Lung (tissue), 12 donors: ENCODE measurements around the gene RBPJ. TPM values are rescaled to one million over a fixed set of nuclear protein-coding genes. Genes with fewer than 3 reads are reported as not detected.

Source experiments
- ATAC-seq: fragments of 200-7000 bp; cut with Tn5 transposase; one replicate; pipeline ENCODE4 v1.9.1; 2020; ENCODE audit warnings: moderate number of reproducible peaks; ENCODE audit not compliant: insufficient read depth, low FRiP score
- DNase-seq, 3 donors: peaks; one replicate each; pipeline ENCODE4 v3.0.0-alpha.2; 2013 to 2017
- H3K27ac ChIP-seq, 2 donors: one replicate each; pipeline ENCODE4 v1.5.1; 2013; ENCODE audit warnings: mild to moderate bottlenecking in 2 of 2, moderate library complexity in 2 of 2, control low read depth in 1 of 2, inconsistent platforms in 1 of 2, low read depth in 1 of 2, low read length in 1 of 2
- H3K27me3 ChIP-seq, 3 donors: one replicate each; pipeline ENCODE4 v1.5.1; 2013; ENCODE audit warnings: low read length in 2 of 3; ENCODE audit not compliant: control insufficient read depth in 3 of 3, insufficient read depth in 3 of 3
- H3K36me3 ChIP-seq, 4 donors: one replicate each; pipeline ENCODE4 v1.5.1; 2013; ENCODE audit warnings: low read length in 4 of 4, mild to moderate bottlenecking in 1 of 4, moderate library complexity in 1 of 4; ENCODE audit not compliant: control insufficient read depth in 4 of 4, insufficient read depth in 4 of 4
- H3K4me1 ChIP-seq, 5 donors: one replicate each; pipeline ENCODE4 v1.5.1; 2013; ENCODE audit warnings: low read length in 5 of 5, mild to moderate bottlenecking in 2 of 5, moderate library complexity in 1 of 5; ENCODE audit not compliant: control insufficient read depth in 5 of 5, insufficient read depth in 5 of 5
- H3K4me3 ChIP-seq: one replicate; pipeline ENCODE4 v1.5.1; 2013; ENCODE audit warnings: mild to moderate bottlenecking, control low read depth, moderate library complexity
- H3K9ac ChIP-seq, 2 donors: one replicate each; pipeline ENCODE4 v1.5.1; 2013; ENCODE audit warnings: low read length in 2 of 2, control low read depth in 1 of 2; ENCODE audit not compliant: insufficient read depth in 1 of 2
- H3K9me3 ChIP-seq, 4 donors: one replicate each; pipeline ENCODE4 v1.5.1; 2013; ENCODE audit warnings: low read length in 3 of 4, mild to moderate bottlenecking in 1 of 4, moderate library complexity in 1 of 4; ENCODE audit not compliant: control insufficient read depth in 4 of 4, insufficient read depth in 3 of 4
- CTCF ChIP-seq: IDR thresholded peaks from 2 replicates; pipeline ENCODE4 v1.5.1; 2012; ENCODE audit warnings: mild to moderate bottlenecking; ENCODE audit errors: control extremely low read depth, extremely low read depth
- WGBS, 2 donors: extraction: QIAGEN DNeasy Blood & Tissue Kit; methylation state at CpG; one replicate each; pipeline ENCODE4 v1.1.7; 2013; 5-methylcytosine and 5-hydroxymethylcytosine counted together
- polyA plus RNA-seq, 2 donors: library from polyadenylated mRNA; stranded (reverse); fragments of 200-250 nt; gene quantifications; one replicate each; pipeline ENCODE4 v1.2.1, GENCODE V29; 2013
- total RNA-seq, 2 donors: library from RNA; depleted of rRNA in 1 of 2; stranded (reverse); fragments of >200 nt in 1 of 2; gene quantifications; one replicate each; pipeline ENCODE4 v1.2.1, GENCODE V29; 2014 to 2021
- donor health status: control.
- donor health status: control.
- donor health status: Bipolar disorder and iron deficiency.
- donor health status: healthy.
- donor health status: DM: yes; HTN: yes; CAD: no.

Gene RBPJ
- total and polyA plus RNA-seq, 4 donors = 39.1 to 130 (median 58.9) TPM

DNA sequence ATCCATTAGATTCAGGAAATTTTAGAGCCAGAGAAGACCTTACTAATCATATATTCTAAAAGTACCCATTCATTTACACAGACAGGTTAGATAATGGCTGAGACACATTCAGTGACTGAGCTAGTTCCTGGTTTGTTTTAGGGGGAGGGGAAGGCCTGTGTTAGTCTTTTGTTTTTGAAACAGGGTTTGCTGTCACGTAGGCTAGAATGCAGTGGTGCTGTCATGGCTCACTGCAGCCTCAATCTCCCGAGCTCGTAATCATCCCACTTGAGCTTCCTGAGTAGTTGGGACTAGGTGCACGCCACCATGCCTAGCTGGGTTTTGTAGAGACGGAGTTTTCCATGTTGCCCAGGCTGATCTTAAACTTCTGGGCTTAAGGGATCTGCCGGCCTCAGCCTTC is 10.1 kb downstream of the RBPJ start:
- no peak for TF ChIP-seq CTCF
- Histone ChIP-seq H3K36me3 (no peaks in the 10 kb centered on the region), H3K27me3 (no peaks in the 10 kb centered on the region), H3K4me3 (no peak overlapping the region), H3K9ac (no peak overlapping the region), H3K4me1 (peaks cover 0 to 8% (median 2%) of the 10 kb centered on the region in 5 donors), H3K27ac (no peak overlapping the region), H3K9me3 (no peaks in the 10 kb centered on the region)
- DNase-seq (no peak), ATAC-seq (no peak)
- WGBS, 2 donors = 62 to 79% methylated on average over 6 of the region's 6 CpGs

- ATAC-seq (no peak), DNase-seq (no peak)
- 44 to 56% methylated on average over 7 of the region's 7 CpGs for WGBS, 2 donors
- H3K9me3 ChIP-seq = no peaks in the 10 kb centered on the region
- H3K27ac ChIP-seq = no peak overlapping the region
- H3K4me1 ChIP-seq = peaks cover 0 to 8% (median 3%) of the 10 kb centered on the region in 5 donors
- H3K4me3 ChIP-seq = no peak overlapping the region
- no peak overlapping the region for H3K9ac ChIP-seq
- no peaks in the 10 kb centered on the region for H3K36me3 ChIP-seq
- H3K27me3 ChIP-seq = no peaks in the 10 kb centered on the region
- no peak for TF ChIP-seq CTCF
Observed at GRCh38 chr4:26331380-26331950, 10.7 kb downstream of the RBPJ start.

DNA sequence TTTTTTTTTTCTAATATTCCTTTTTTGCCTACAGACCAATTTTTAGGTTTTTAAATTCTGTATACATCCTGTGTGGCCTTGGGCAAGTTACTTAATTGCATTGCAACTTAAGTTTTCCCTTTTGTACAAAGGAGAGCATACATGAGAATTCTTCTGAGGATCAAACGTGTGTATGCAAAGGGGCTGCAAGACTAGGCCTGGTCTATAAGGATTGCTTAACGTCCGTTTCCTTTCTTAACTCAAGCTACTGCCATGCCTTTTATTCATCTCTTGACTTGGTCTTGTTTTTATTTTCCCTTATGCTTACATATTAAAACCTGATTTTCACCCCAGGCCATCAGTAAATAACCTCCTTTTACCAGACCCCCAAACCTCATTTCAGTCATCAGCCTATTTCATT is 13.6 kb downstream of the RBPJ start:
- H3K9ac ChIP-seq = no peak overlapping the region
- H3K27me3 ChIP-seq = no peaks in the 10 kb centered on the region
- peaks cover 0 to 8% (median 3%) of the 10 kb centered on the region in 5 donors for H3K4me1 ChIP-seq
- H3K36me3 ChIP-seq = no peaks in the 10 kb centered on the region
- no peak for ATAC-seq
- WGBS, 2 donors = 33 to 75% methylated on average over 3 of the region's 3 CpGs
- no peak overlapping the region for H3K4me3 ChIP-seq
- H3K27ac ChIP-seq = no peak overlapping the region
- no peak for DNase-seq
- no peaks in the 10 kb centered on the region for H3K9me3 ChIP-seq
- TF ChIP-seq CTCF = no peak

DNA sequence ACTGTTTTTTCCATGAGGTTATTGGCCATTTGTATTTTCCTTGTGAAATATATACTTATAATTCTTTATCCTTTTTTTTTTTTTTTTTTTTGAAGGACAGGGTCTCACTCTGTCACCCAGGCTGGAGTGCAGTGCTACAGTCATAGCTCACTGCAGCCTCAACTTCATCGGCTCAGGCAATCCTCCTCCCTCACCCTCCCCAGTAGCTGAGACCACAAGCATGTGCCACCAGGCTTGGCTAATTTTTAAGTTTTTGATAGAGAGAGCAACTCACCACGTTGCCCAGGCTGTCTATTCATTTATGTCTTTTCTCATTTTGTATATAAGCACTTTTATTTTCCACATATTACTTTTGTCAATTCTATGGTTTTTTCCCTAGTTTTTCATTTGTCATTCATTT is 16.8 kb downstream of the RBPJ start:
- 82 to 87% methylated on average over 2 of the region's 2 CpGs for WGBS, 2 donors
- ATAC-seq (no peak), DNase-seq (no peak)
- TF ChIP-seq CTCF = no peak
- Histone ChIP-seq H3K9me3 (no peaks in the 10 kb centered on the region), H3K27ac (no peak overlapping the region), H3K4me1 (peaks cover 0 to 17% (median 4%) of the 10 kb centered on the region in 5 donors), H3K4me3 (no peak overlapping the region), H3K36me3 (no peaks in the 10 kb centered on the region), H3K27me3 (no peaks in the 10 kb centered on the region), H3K9ac (no peak overlapping the region)
